ENCODE results near the gene DDX25.

DDX25 gene

GRCh38 chr11:125978181-125978716 lies 73.9 kb downstream of the DDX25 start:
- CTCF ChIA-PET: no interaction called here
- TF ChIP-seq CTCF (IDR thresholded peaks at IDR 0.05; ENCODE audit: control extremely low read depth, extremely low read depth, low read depth, missing control alignments): no peak
- POLR2A ChIA-PET: no interaction called here
- no peak for DNase-seq (ENCODE audit: extremely low spot score)
